Endothelial cell of umbilical vein (primary cell): ENCODE results near the gene KLK2. TPM values are rescaled to one million over a fixed set of nuclear protein-coding genes. Genes with fewer than 3 reads are reported as not detected.

Experiments used
- BruUV-seq: library from RNA; stranded (reverse); fragments of 400-500 nt; replicated peaks from 2 replicates; lab custom pipeline; 2021; lab: Mats Ljungman, UMichigan
- CTCF ChIA-PET: fragments of 300-600, 350-600 bp; sonication (Branson Sonifier 250); formaldehyde crosslinking; loops from one replicate; lab custom pipeline; 2021; ENCODE audit warnings: antibody characterized with exemption, inconsistent platforms; lab: Charles Lee
- POLR2A ChIA-PET: fragments of 300-600, 350-600 bp; sonication (Branson Sonifier 250); formaldehyde crosslinking; loops from one replicate; lab custom pipeline; 2021; ENCODE audit warnings: antibody characterized with exemption, inconsistent platforms; lab: Charles Lee
- DNase-seq: peaks from one replicate; pipeline ENCODE4 v3.0.0-alpha.2; 2011; ENCODE audit warnings: low read depth, low spot score
- FAIRE-seq: peaks from 2 replicates; lab custom pipeline; 2011; peaks lifted over from hg19 to GRCh38; lab: Jason Lieb, UNC
- H2AFZ ChIP-seq: 2 replicates; pipeline ENCODE4 v1.6.0; 2012; ENCODE audit warnings: low read depth, low read length, control low read depth, inconsistent platforms
- H3K27ac ChIP-seq: 2 replicates; pipeline ENCODE4 v1.5.1; 2011; ENCODE audit warnings: low read depth, mild to moderate bottlenecking, control low read depth, low read length, moderate library complexity; ENCODE audit not compliant: insufficient read depth
- H3K27me3 ChIP-seq, 2 experiments: 2 replicates each; pipeline versions ENCODE4 v1.6.0 to v1.6.1; 2011; ENCODE audit warnings: low read length in 2 of 2, mixed read lengths in 1 of 2; ENCODE audit not compliant: control insufficient read depth in 2 of 2, insufficient read depth in 2 of 2
- H3K36me3 ChIP-seq, 2 experiments: 2 replicates in 1 of 2; 3 replicates in 1 of 2; pipeline ENCODE4 v1.5.1; 2011; ENCODE audit warnings: low read length in 2 of 2, mild to moderate bottlenecking in 1 of 2, moderate library complexity in 1 of 2; ENCODE audit not compliant: control insufficient read depth in 2 of 2, insufficient read depth in 2 of 2; ENCODE audit errors: extremely low read depth in 1 of 2
- H3K4me1 ChIP-seq: 3 replicates; pipeline ENCODE4 v1.5.1; 2011; ENCODE audit warnings: mild to moderate bottlenecking, low read length; ENCODE audit not compliant: control insufficient read depth, insufficient read depth; ENCODE audit errors: extremely low read depth
- H3K4me2 ChIP-seq: 2 replicates; pipeline ENCODE4 v1.6.1; 2011; ENCODE audit warnings: low read length, control low read depth, mixed read lengths; ENCODE audit not compliant: insufficient read depth
- H3K4me3 ChIP-seq, 3 experiments: fragments of 200-600 bp in 1 of 3; sonication (generic), shearing (Covaris generic) in 1 of 3; replicated peaks in 1 of 3; 2 replicates each; pipeline ENCODE4 v1.5.1; 2011 to 2016; ENCODE audit warnings: control low read depth in 3 of 3, low read length in 3 of 3, mild to moderate bottlenecking in 2 of 3, inconsistent platforms in 1 of 3, low read depth in 1 of 3, moderate library complexity in 1 of 3; ENCODE audit not compliant: insufficient read depth in 1 of 3
- H3K79me2 ChIP-seq: 2 replicates; pipeline ENCODE4 v1.6.0; 2012; ENCODE audit warnings: low read length, inconsistent platforms; ENCODE audit not compliant: control insufficient read depth, insufficient read depth
- H3K9ac ChIP-seq: replicated peaks from 2 replicates; pipeline ENCODE3; 2011; ENCODE audit warnings: low read length, control low read depth; ENCODE audit not compliant: insufficient read depth; ENCODE audit errors: extremely low read depth
- H3K9me1 ChIP-seq: replicated peaks from 3 replicates; pipeline ENCODE4 v1.6.0; 2011; ENCODE audit warnings: mild to moderate bottlenecking, low read length; ENCODE audit not compliant: control insufficient read depth, insufficient read depth; ENCODE audit errors: extremely low read depth
- H3K9me3 ChIP-seq: replicated peaks from 2 replicates; pipeline ENCODE4 v1.5.1; 2012; ENCODE audit warnings: low read length, inconsistent platforms; ENCODE audit not compliant: control insufficient read depth, insufficient read depth
- H4K20me1 ChIP-seq: replicated peaks from 2 replicates; pipeline ENCODE3; 2011; ENCODE audit warnings: mild to moderate bottlenecking, low read length; ENCODE audit not compliant: control insufficient read depth, insufficient read depth; ENCODE audit errors: extremely low read depth
- EZH2 ChIP-seq: IDR thresholded peaks from 2 replicates; pipeline ENCODE4 v1.6.1; 2012; ENCODE audit warnings: borderline replicate concordance, low read depth, mild to moderate bottlenecking, moderate library complexity, low read length, inconsistent platforms; ENCODE audit not compliant: severe bottlenecking
- FOS ChIP-seq: IDR thresholded peaks from 2 replicates; pipeline ENCODE4 v1.6.1; 2011; ENCODE audit warnings: mild to moderate bottlenecking, low read length, moderate library complexity, borderline replicate concordance; ENCODE audit not compliant: insufficient read depth
- GATA2 ChIP-seq: IDR thresholded peaks from 2 replicates; pipeline ENCODE4 v1.7.0; 2011; ENCODE audit warnings: low read depth, mild to moderate bottlenecking, moderate library complexity, mixed read lengths, low read length; ENCODE audit not compliant: insufficient read length, insufficient read depth
- JUN ChIP-seq: IDR thresholded peaks from 2 replicates; pipeline ENCODE4 v1.6.1; 2011; ENCODE audit warnings: borderline replicate concordance, low read depth; ENCODE audit not compliant: insufficient read length, insufficient read depth
- MYC ChIP-seq: IDR thresholded peaks from one replicate; pipeline ENCODE4 v1.6.1; 2011; ENCODE audit warnings: mild to moderate bottlenecking, low read depth, low read length
- POLR2A ChIP-seq: IDR thresholded peaks from 2 replicates; pipeline ENCODE4 v1.6.1; 2012; ENCODE audit warnings: low read depth, mild to moderate bottlenecking, control low read depth, low read length
- POLR2AphosphoS5 ChIP-seq: IDR thresholded peaks from 2 replicates; pipeline ENCODE4 v1.6.1; 2012; ENCODE audit warnings: low read depth, mild to moderate bottlenecking, control low read depth, low read length, moderate library complexity; ENCODE audit not compliant: insufficient read depth
- dilution Hi-C: fragments of 300-500 bp; cut with MboI; formaldehyde crosslinking; loops from one replicate; pipeline ENCODE4 v1.15.0; 2019; ENCODE audit warnings: low sequenced_read_pairs; ENCODE audit not compliant: extremely low pct_ligation_motif_present
- intact Hi-C: fragments of 100-400 bp; cut with micrococcal nuclease; formaldehyde crosslinking; loops from one replicate; pipeline ENCODE4 v1.10.0; 2022
- polyA plus RNA-seq, 4 experiments: library from polyadenylated mRNA; depleted of rRNA in 3 of 4; stranded (reverse) in 3 of 4; unstranded in 1 of 4; fragments of >200 nt; gene quantifications; 2 replicates each; pipeline versions ENCODE4 v1.2.1 to v1.2.3, GENCODE V29; 2011 to 2012; ENCODE audit warnings: missing spikeins in 1 of 4
- total RNA-seq: library from RNA; stranded (reverse); gene quantifications from 2 replicates; pipeline ENCODE4 v1.2.3, GENCODE V29; 2021
- TF ChIP-seq, protein P1 (sequence below), 2 donors: IDR thresholded peaks; 1 replicate in 1 of 2; 2 replicates in 1 of 2; pipeline ENCODE4 v1.5.1; 2011; ENCODE audit warnings: low read length in 2 of 2, mild to moderate bottlenecking in 2 of 2, moderate library complexity in 2 of 2, control low read depth in 1 of 2, inconsistent platforms in 1 of 2, low read depth in 1 of 2; ENCODE audit not compliant: insufficient read depth in 1 of 2; ENCODE audit errors: extremely low read depth in 1 of 2
- TF ChIP-seq, protein P2 (sequence below): IDR thresholded peaks from 2 replicates; pipeline ENCODE4 v1.6.1; 2011; ENCODE audit not compliant: insufficient read depth, insufficient read length

KLK2 gene
- total and polyA plus RNA-seq, 2 donors (not counting 3 experiments of a cell fraction or from before 2014, with no cell fraction given) = not detected

DNA sequence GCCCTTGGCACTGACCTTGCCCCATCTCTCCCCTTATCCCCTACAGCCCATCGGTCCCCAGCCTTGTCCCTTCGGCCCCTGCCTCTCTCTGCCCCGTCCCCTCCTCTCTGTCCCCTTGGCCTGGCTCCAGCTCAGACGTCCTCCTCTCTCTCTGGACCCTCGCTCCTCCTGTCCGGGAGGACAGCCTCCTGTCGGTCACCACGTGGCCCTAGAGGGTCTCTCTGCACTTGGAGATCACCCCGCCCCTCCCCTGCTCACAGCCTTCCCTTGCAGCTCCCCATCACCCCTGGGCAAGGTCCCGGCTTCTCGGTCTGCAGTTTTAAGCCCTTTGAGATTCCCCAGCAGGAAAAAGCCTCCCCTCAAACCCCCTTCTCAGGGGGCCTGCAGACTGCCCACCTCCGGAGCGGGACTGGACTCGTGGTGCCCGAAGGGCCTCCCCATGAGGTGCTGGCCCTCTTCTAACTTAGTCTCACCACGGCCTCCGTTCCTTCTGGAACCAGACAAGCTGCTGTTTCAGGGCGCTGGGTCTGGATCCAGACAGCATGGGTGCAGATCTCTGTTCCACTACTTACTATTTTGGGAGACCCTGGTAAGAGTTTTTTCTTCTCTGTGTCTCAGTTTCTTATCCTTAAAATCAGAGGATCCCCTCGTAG lies 36.6 kb upstream of the KLK2 start:
- no peak overlapping the region for H3K4me3 ChIP-seq
- no peaks in the 10 kb centered on the region for H3K79me2 ChIP-seq
- no peaks in the 10 kb centered on the region for H3K9me3 ChIP-seq
- H3K4me1 ChIP-seq = peaks cover 4% of the 10 kb centered on the region
- no peak overlapping the region for H3K4me2 ChIP-seq
- no TSS peak for BruUV-seq
- no peaks in the 10 kb centered on the region for H4K20me1 ChIP-seq
- no peak overlapping the region for H3K9ac ChIP-seq
- TF ChIP-seq POLR2A = no peak
- no peak for TF ChIP-seq EZH2
- TF ChIP-seq, protein P1, sequence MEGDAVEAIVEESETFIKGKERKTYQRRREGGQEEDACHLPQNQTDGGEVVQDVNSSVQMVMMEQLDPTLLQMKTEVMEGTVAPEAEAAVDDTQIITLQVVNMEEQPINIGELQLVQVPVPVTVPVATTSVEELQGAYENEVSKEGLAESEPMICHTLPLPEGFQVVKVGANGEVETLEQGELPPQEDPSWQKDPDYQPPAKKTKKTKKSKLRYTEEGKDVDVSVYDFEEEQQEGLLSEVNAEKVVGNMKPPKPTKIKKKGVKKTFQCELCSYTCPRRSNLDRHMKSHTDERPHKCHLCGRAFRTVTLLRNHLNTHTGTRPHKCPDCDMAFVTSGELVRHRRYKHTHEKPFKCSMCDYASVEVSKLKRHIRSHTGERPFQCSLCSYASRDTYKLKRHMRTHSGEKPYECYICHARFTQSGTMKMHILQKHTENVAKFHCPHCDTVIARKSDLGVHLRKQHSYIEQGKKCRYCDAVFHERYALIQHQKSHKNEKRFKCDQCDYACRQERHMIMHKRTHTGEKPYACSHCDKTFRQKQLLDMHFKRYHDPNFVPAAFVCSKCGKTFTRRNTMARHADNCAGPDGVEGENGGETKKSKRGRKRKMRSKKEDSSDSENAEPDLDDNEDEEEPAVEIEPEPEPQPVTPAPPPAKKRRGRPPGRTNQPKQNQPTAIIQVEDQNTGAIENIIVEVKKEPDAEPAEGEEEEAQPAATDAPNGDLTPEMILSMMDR (IDR thresholded peaks at IDR 0.05; ENCODE audit: extremely low read depth in 1 of 2, insufficient read depth in 1 of 2, low read depth in 1 of 2, low read length in 2 of 2) = no peak
- TF ChIP-seq FOS = no peak
- TF ChIP-seq MYC = no peak
- no peak for TF ChIP-seq POLR2AphosphoS5
- TF ChIP-seq JUN = no peak
- TF ChIP-seq, protein P2, sequence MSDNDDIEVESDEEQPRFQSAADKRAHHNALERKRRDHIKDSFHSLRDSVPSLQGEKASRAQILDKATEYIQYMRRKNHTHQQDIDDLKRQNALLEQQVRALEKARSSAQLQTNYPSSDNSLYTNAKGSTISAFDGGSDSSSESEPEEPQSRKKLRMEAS = no peak
- no peak for TF ChIP-seq GATA2
- no peaks in the 10 kb centered on the region for H3K36me3 ChIP-seq
- ChIA-PET CTCF (interaction anchor here (2.0 kb wide), 1 partner anchor 85 kb away, joined by 5 read pairs; no protein-coding TSS in a partner anchor), POLR2A (no interaction called here)
- intact Hi-C loops = no loop called here
- no peak overlapping the region for H3K27ac ChIP-seq
- H2AFZ ChIP-seq = peak overlapping the region; percentile 97
- dilution Hi-C loops = no loop called here
- H3K9me1 ChIP-seq = no peaks in the 10 kb centered on the region
- no peaks in the 10 kb centered on the region for H3K27me3 ChIP-seq
- no peak for FAIRE-seq
- DNase-seq = no peak
